Activated CD4-positive, alpha-beta T cell treated with anti-CD3 and anti-CD28 coated beads, Interleukin-2, Interleukin-6, amounts not matched to agents 100 ng/mL and 50 ng/mL, durations not matched to agents 16 hours and 8 hours (primary cell): ENCODE data around the gene SNAP25.

Source experiments
- DNase-seq: peaks from one replicate; pipeline ENCODE4 v3.0.0-alpha.2; 2020

Gene SNAP25

GRCh38 chr20:10268636-10269035, 50.0 kb downstream of the SNAP25 start:
- no peak for DNase-seq

DNA sequence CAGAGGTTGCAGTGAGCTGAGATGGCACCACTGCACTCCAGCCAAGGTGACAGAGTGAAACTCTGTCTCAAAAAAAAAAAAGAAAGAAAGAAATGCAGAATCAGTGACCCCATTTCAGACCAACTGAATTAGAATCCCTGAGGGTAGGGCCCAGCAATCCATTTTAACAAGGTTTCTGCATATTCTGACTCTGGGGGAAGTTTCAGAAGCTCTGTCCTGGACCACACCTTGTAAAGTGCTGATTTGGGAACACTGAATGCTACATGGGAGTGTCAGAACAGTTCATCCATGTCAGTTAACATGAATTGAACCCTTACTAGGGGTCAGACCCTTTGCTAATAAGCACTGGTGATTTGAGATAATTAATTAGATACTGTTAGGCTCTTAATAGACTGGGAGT, 52.0 kb downstream of the SNAP25 start:
- no peak for DNase-seq

- no peak for DNase-seq
Measured at GRCh38 chr20:10271494-10272219, 53.0 kb downstream of the SNAP25 start.

DNA sequence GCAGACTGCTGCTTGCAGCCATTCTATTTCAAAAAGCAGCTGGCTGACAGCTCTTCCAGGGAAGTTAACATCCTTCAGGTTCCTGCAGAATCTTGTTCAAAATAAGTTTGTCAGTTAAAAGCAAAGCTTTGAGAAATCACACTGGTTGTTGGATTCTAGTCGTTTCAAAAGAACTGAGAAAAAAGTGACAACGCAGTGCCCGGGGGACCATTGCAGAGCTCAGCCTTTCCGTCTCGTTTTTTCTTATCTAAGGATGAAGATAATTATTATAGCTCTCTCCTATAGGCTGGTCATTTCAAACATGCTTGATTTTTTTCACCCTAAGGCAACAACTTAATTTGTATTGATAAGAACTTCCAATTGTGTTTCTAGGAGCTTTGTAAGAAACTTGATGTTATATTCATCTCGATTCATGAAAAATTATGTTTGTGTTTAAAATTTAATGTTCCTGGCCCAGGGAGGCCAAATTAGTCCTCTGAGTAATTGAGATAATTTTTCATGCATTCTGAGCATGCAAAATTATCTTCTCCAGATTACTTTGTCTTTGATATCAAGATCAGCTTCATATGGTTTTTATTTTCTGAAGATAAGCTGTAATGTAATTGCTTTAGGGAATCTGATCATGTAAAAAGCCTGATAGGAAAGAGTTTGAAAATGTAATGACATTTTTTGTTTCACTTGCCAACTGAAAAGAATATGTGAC, 58.4 kb downstream of the SNAP25 start:
- DNase-seq = no peak

DNA sequence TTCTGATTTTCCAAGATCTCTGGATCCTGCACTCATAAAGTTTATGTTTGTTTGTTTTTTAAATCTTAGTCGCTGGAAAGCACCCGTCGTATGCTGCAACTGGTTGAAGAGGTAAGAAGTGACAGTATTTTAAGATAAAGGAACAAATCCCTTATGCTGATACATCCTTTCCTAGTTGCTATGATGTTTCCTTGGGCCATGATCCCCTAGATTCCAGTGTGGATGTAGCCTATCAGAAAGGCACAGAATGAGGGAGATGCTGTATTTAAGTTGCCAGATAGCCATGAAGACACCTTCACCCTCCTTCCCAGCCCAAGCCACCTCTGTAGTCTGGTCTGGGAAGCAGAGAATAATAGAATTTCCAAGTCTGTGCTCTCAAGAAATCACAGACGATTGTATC, 59.0 kb downstream of the SNAP25 start:
- no peak for DNase-seq

GRCh38 chr20:10278412-10278811, 59.8 kb downstream of the SNAP25 start:
- DNase-seq = no peak

- no peak for DNase-seq
Measured at GRCh38 chr20:10280018-10280908, 61.6 kb downstream of the SNAP25 start.

DNA sequence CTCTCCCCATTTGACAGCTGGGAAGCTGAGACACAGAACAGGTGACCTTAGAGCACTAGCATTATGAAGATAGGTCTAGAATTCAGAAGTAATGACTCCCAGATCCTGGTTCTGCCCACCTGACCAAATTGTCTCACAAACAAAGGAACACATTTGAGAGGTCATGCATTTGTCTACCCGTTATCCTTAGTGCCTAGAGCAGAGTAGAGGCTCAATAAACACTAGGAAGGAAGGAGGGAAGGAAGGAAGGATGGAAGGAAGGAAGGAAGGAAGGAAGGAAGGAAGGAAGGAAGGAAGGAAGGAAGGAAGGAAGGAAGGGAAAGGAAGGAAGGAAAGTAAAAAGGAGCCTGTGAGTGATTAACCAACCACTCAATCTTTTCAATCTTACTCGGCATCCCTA, 63.3 kb downstream of the SNAP25 start:
- no peak for DNase-seq

GRCh38 chr20:10282979-10283456, 64.4 kb downstream of the SNAP25 start:
- no peak for DNase-seq

GRCh38 chr20:10286356-10286755, 67.7 kb downstream of the SNAP25 start:
- DNase-seq = no peak

GRCh38 chr20:10288421-10288820, 69.8 kb downstream of the SNAP25 start:
- DNase-seq = no peak

DNA sequence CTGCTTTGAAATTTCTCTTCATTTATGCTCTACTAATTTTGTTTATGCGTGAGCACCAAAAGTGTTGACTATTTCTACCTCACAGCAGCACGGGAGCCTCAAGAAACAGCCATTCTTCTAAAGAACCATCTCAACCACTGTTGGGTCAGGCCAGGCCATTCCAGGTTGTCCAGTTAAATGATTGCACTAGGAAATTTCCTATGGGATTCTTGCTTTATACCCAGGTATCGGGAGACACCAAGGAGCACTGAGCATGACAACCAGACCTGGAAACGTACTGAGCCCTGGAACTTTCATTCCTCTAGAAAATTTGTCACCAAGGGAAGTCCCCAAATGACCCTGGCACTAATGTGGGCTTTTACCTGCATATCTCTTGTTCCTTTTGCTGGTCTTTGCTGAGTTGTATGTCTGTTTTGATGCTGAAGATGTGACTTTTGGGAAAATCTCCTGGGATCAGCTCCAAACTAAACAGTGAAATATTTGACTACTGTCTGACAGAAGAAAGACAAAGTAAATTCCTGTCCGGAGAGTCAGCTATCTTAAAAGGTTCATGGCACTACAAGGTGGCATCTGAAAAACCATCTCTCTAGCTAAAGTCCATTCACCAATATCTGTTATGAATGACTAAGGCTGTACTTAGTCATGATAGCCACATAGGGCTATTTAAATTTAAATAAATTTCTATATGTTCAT, 70.5 kb downstream of the SNAP25 start:
- DNase-seq = no peak

GRCh38 chr20:10291568-10292248, 73.1 kb downstream of the SNAP25 start:
- DNase-seq = no peak

GRCh38 chr20:10297223-10297622, 78.6 kb downstream of the SNAP25 start:
- DNase-seq = no peak

DNA sequence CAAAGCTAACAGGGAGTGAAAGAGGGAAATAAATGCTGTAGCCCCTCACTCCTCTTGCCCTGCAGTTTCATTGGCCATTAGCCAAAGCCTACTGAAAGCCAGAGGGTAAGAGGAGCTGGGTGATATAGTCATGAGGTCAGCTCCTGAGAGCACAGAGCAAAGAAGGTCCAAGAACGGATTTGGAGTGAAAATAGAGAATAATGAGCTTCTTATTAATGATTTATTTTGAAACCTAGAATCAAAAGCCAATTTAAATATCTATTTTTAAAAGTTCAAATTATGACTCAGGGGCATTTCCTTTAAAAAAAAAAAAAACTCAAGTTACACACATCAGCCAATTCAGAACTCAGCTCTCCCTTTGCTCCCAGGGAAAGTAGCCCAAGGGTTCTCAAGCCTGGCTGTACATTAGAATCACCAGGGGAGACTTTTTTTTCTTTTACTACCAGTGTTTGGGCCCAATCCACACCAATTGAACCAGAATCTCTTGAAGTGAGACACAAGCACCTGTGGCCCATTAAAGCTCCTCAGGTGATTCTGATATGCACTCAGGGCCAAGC, 79.1 kb downstream of the SNAP25 start:
- no peak for DNase-seq

DNA sequence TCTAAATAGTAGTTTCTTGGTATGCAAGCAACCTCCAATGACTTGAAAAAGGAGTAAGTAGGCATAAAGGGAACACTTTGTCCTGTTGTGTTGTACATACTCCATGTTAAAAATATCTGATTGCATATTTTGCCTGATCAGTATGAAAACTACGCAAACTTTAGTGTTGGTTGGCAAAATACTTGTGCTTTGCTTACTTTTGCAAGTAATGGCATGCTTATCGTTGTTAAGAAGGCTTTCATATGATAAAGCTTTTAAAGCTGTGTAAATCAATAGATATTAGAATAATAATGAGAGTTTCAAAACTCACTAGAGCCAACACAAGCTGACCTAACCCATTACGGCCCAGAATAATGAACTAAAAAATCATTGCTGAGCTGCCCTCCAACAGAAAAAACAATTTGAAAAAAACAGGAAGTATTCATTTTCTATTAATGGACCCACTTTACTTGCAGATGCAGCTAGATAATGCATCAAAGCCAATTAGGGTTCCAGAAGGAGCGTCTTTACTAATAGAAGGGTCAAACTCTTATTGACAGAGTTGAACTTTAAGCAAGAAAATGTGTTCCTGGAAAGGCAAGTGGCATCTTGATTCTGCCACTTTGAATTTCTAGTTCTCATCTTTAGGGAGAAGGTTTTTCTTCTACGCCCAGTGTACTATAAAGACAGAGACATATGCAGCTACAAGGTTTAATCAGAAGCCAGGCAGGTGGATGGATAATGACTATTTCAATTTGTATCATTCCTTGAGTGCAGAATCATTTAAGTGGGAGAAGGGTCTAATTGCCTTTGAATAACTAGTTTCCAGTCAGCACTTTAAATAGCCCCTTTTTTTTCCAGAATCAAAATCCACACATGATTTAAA, 82.2 kb downstream of the SNAP25 start:
- DNase-seq = no peak

GRCh38 chr20:10303852-10304251, 85.2 kb downstream of the SNAP25 start:
- no peak for DNase-seq

DNA sequence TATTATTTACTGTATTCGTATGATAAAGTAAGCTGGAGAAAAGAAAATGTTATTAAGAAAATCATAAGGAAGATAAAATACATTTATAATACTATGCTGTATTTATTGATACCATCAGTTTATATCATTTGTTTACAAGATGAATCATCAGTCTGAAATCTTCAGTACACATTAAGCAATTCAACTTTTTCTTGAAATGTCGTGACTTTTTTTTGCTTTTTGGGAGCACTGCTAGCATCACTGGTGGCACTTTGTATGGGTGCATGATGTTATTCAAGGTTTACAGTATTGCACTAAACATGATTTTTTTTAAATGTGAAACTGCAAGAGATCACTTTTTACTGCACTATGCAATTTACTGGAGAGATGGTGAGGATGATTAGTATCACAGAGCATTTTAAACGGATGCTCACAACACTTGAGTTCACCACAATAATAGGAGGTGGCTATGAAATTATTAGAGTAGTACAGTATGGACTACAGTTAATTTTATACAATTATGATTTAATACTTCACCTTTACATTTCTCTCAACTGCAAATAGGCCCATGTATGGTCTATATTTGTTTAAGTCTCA, 85.9 kb downstream of the SNAP25 start:
- no peak for DNase-seq

DNA sequence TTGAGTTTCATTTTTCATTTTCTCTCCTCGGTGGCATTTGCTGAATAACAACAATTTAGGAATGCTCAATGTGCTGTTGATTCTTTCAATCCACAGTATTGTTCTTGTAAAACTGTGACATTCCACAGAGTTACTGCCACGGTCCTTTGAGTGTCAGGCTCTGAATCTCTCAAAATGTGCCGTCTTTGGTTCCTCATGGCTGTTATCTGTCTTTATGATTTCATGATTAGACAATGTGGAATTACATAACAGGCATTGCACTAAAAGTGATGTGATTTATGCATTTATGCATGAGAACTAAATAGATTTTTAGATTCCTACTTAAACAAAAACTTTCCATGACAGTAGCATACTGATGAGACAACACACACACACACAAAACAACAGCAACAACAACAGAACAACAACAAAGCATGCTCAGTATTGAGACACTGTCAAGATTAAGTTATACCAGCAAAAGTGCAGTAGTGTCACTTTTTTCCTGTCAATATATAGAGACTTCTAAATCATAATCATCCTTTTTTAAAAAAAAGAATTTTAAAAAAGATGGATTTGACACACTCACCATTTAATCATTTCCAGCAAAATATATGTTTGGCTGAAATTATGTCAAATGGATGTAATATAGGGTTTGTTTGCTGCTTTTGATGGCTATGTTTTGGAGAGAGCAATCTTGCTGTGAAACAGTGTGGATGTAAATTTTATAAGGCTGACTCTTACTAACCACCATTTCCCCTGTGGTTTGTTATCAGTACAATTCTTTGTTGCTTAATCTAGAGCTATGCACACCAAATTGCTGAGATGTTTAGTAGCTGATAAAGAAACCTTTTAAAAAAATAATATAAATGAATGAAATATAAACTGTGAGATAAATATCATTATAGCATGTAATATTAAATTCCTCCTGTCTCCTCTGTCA, 88.1 kb downstream of the SNAP25 start:
- DNase-seq = no peak
